ENCODE results near the gene TP53BP2.
"Not testable (repeated sequence)": the region's sequence is repeated elsewhere in the genome, so short reads cannot be mapped to it uniquely, and the experiment has no call there.

TP53BP2 gene

GRCh38 chr1:223740038-223740736, 105.6 kb downstream of the TP53BP2 start:
- not testable (repeated sequence) for DNase-seq, ATAC-seq

GRCh38 chr1:223739366-223740037, 106.2 kb downstream of the TP53BP2 start:
- DNase-seq (no peak), ATAC-seq (no peak)

- DNase-seq: no peak
- ATAC-seq: no peak
Observed at GRCh38 chr1:223738465-223739365, 107.0 kb downstream of the TP53BP2 start.

GRCh38 chr1:223737342-223737741, 108.4 kb downstream of the TP53BP2 start:
- DNase-seq (no peak), ATAC-seq (no peak)

GRCh38 chr1:223736638-223737037, 109.1 kb downstream of the TP53BP2 start:
- DNase-seq, ATAC-seq: not testable (repeated sequence)

- no peak for DNase-seq
Observed at GRCh38 chr1:223733898-223734852, 111.6 kb downstream of the TP53BP2 start.

GRCh38 chr1:223732993-223733798, 112.6 kb downstream of the TP53BP2 start:
- DNase-seq: no peak
- no peak for ATAC-seq

More at GRCh38 chr1:223733898-223734852, 111.6 kb downstream of the TP53BP2 start:
- ATAC-seq: no peak

GRCh38 chr1:223731133-223731770, 114.5 kb downstream of the TP53BP2 start:
- ATAC-seq: no peak
- DNase-seq: no peak

- DNase-seq (no peak), ATAC-seq (no peak)
Observed at GRCh38 chr1:223730479-223731132, 115.1 kb downstream of the TP53BP2 start.

- DNase-seq (no peak), ATAC-seq (no peak)
Observed at GRCh38 chr1:223729906-223730305, 115.8 kb downstream of the TP53BP2 start.

Measured in stimulated activated naive CD8-positive, alpha-beta T cell treated with anti-CD3 and anti-CD28 coated beads, Interleukin-15, Interleukin-2, amounts not matched to agents 100 U/mL and 50 U/mL, for 24 hours (primary cell).